Measurements from ENCODE around the gene ZNF619. TPM values are rescaled to one million over a fixed set of nuclear protein-coding genes. Genes with fewer than 3 reads are reported as not detected.

ZNF619 gene
- total RNA-seq, 1 experiment from 2014 or later: 6.9 TPM

DNA sequence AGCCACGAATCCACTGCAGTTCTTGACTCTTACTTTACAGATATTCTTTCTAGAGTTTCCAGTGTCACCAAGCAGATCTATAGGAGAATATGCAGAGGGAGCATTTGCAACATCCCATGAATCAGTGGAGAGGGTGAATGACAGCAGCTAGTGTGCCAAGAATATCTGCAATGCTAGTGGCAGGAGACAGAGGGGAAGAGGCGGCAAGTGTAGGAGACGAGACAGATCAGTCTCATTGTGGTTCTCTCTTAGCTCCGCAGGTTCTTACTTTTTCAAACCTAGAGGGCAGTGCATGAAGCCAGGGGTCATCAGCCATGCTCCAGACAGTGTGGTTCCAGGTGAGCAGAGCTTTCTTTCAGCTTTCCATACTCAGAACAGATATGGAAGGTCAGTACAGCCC lies 744 bp downstream of the ZNF619 start:
- Histone ChIP-seq H3K36me3 (ENCODE audit: low read depth) (no peaks in the 10 kb centered on the region), H3K4me1 (replicated peaks; ENCODE audit: insufficient read depth) (peaks cover 12% of the 10 kb centered on the region), H3K79me2 (ENCODE audit: low read depth) (no peaks in the 10 kb centered on the region; the same call in 1 of the 2 replicates), H3K9me2 (ENCODE audit: insufficient read depth) (no peaks in the 10 kb centered on the region), H2AFZ (peak overlapping the region; percentile 87), H3K4me3 (peak overlapping the region; percentile 67), H3K9me3 (ENCODE audit: insufficient read depth, low read depth) (no peaks in the 10 kb centered on the region), H4K20me1 (ENCODE audit: insufficient read depth) (no peaks in the 10 kb centered on the region), H3K27ac (no peak overlapping the region), H3F3A (ENCODE audit: insufficient read depth, low read depth) (no peaks in the 10 kb centered on the region), H3K4me2 (peak overlapping the region; percentile 93), H3K27me3 (ENCODE audit: insufficient read depth, low read depth) (no peaks in the 10 kb centered on the region)
- POLR2A ChIA-PET (ENCODE audit: unreplicated experiment): no interaction called here
- no TSS peak for BruUV-seq (replicated peaks)
- CTCF ChIA-PET: no interaction called here
- no peak for TF ChIP-seq EZH2 (IDR thresholded peaks at IDR 0.05; ENCODE audit: low read depth)
- TF ChIP-seq, protein P1, sequence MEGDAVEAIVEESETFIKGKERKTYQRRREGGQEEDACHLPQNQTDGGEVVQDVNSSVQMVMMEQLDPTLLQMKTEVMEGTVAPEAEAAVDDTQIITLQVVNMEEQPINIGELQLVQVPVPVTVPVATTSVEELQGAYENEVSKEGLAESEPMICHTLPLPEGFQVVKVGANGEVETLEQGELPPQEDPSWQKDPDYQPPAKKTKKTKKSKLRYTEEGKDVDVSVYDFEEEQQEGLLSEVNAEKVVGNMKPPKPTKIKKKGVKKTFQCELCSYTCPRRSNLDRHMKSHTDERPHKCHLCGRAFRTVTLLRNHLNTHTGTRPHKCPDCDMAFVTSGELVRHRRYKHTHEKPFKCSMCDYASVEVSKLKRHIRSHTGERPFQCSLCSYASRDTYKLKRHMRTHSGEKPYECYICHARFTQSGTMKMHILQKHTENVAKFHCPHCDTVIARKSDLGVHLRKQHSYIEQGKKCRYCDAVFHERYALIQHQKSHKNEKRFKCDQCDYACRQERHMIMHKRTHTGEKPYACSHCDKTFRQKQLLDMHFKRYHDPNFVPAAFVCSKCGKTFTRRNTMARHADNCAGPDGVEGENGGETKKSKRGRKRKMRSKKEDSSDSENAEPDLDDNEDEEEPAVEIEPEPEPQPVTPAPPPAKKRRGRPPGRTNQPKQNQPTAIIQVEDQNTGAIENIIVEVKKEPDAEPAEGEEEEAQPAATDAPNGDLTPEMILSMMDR (conservative IDR thresholded peaks at IDR 0.05): no peak
- intact Hi-C loops (cut with micrococcal nuclease; ENCODE audit: unreplicated experiment): loop anchor here (1.0 kb wide), 2 partner anchors 28 to 47 kb away; partner anchors contain the start of gene ZNF621
- no peak for DNase-seq

DNA sequence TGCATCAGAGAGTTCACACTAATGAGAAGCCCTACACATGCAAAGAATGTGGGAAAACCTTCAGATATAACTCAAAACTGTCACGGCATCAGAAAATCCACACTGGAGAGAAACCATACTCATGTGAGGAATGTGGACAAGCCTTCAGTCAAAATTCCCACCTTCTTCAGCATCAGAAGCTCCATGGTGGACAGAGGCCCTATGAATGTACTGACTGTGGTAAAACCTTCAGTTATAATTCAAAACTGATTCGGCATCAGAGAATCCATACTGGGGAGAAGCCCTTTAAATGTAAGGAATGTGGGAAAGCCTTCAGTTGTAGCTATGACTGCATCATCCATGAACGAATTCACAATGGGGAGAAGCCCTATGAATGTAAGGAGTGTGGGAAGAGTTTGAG lies 10.2 kb downstream of the ZNF619 start:
- Histone ChIP-seq H3K9me2 (ENCODE audit: insufficient read depth) (no peaks in the 10 kb centered on the region), H2AFZ (no peak overlapping the region), H3K4me1 (replicated peaks; ENCODE audit: insufficient read depth) (no peaks in the 10 kb centered on the region), H3K27me3 (ENCODE audit: insufficient read depth, low read depth) (no peaks in the 10 kb centered on the region), H3K79me2 (ENCODE audit: low read depth) (no peaks in the 10 kb centered on the region), H4K20me1 (ENCODE audit: insufficient read depth) (no peaks in the 10 kb centered on the region), H3F3A (ENCODE audit: insufficient read depth, low read depth) (no peaks in the 10 kb centered on the region), H3K27ac (no peak overlapping the region), H3K4me2 (no peak overlapping the region), H3K9me3 (ENCODE audit: insufficient read depth, low read depth) (peaks cover 12% of the 10 kb centered on the region; the same call in 1 of the 2 replicates), H3K4me3 (no peak overlapping the region), H3K36me3 (ENCODE audit: low read depth) (peaks cover 13% of the 10 kb centered on the region; the same call in 1 of the 2 replicates)
- no peak for DNase-seq
- ChIA-PET CTCF (no interaction called here), POLR2A (ENCODE audit: unreplicated experiment) (no interaction called here)
- TF ChIP-seq EZH2 (IDR thresholded peaks at IDR 0.05; ENCODE audit: low read depth): no peak
- TF ChIP-seq, protein P1 (conservative IDR thresholded peaks at IDR 0.05): no peak
- no TSS peak for BruUV-seq (replicated peaks)
- intact Hi-C loops (cut with micrococcal nuclease; ENCODE audit: unreplicated experiment): no loop called here

DNA sequence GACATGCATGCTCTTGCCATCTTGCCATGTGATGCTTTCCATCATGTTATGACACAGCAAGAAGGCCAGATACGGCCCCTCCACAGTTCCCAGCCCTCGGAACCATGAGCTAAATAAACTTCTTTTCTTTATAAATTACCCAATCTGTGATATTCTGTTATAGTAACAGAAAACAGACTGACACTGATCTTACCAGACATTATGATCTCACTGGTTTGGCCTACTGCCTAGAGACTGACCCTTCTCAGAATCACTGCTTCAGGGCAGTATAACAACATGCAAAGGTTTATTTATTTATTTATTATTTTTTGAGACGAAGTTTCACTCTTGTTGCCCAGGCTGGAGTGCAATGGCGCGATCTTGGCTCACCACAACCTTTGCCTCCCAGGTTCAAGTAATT lies 14.0 kb downstream of the ZNF619 start:
- Histone ChIP-seq H4K20me1 (ENCODE audit: insufficient read depth) (no peaks in the 10 kb centered on the region), H3K27ac (no peak overlapping the region), H3K4me2 (no peak overlapping the region), H3K4me3 (no peak overlapping the region), H3K36me3 (ENCODE audit: low read depth) (peaks cover 6% of the 10 kb centered on the region; the same call in 1 of the 2 replicates), H3K27me3 (ENCODE audit: insufficient read depth, low read depth) (no peaks in the 10 kb centered on the region), H3K79me2 (ENCODE audit: low read depth) (no peaks in the 10 kb centered on the region), H3F3A (ENCODE audit: insufficient read depth, low read depth) (no peaks in the 10 kb centered on the region), H2AFZ (no peak overlapping the region), H3K9me2 (ENCODE audit: insufficient read depth) (no peaks in the 10 kb centered on the region), H3K4me1 (replicated peaks; ENCODE audit: insufficient read depth) (no peaks in the 10 kb centered on the region), H3K9me3 (ENCODE audit: insufficient read depth, low read depth) (peaks cover 12% of the 10 kb centered on the region; the same call in 1 of the 2 replicates)
- no peak for TF ChIP-seq EZH2 (IDR thresholded peaks at IDR 0.05; ENCODE audit: low read depth)
- TF ChIP-seq, protein P1 (conservative IDR thresholded peaks at IDR 0.05): no peak
- POLR2A ChIA-PET (ENCODE audit: unreplicated experiment): no interaction called here
- intact Hi-C loops (cut with micrococcal nuclease; ENCODE audit: unreplicated experiment): no loop called here
- no TSS peak for BruUV-seq (replicated peaks)
- DNase-seq: no peak
- CTCF ChIA-PET: no interaction called here
